Fibroblast of lung (primary cell): ENCODE measurements around the gene BCAR3.

Source experiments
- EZH2 ChIP-seq: IDR thresholded peaks from 2 replicates; pipeline ENCODE4 v1.5.1; 2012; ENCODE audit warnings: low read length, control low read depth, mild to moderate bottlenecking; ENCODE audit errors: missing control alignments
- TF ChIP-seq, protein P1 (sequence below), 2 donors: IDR thresholded peaks in 1 of 2; conservative IDR thresholded peaks in 1 of 2; 1 replicate in 1 of 2; 2 replicates in 1 of 2; pipeline ENCODE4 v1.5.1; 2011 to 2012; ENCODE audit warnings: low read length in 2 of 2, control low read depth in 1 of 2, inconsistent platforms in 1 of 2, low read depth in 1 of 2, mild to moderate bottlenecking in 1 of 2

DNA sequence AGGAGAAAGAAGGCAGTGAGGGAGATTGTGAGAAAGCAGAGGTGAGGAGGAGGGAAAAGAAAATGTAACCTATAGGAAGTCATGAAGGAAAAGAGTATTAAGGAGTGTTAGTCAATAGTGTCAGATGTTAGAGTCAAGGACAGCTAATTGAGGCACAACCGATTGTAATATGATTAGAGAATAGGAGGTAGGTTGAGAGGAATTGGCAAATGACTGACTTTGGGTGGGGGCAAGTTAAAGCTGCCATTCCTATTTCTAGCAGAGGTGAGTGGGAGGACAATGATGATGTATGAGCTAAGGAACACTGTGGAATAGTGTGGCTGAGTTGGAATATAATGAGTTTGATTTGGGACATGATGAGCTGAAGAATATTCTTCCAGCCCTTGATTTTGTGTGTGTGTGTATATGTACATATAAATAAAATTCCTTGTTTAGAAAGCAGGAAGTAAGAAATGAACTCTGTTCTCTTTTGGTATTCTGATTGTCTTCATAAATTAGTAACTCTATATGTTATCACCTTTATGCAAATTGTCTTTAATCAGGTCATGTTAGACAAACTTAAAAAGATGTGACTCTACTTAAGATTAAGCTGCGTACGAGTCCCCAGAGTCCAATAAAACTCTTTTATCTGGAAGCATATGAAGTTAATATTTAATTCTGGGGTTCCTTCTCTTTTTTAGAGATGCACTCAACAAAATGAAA, 135.3 kb downstream of the BCAR3 start:
- TF ChIP-seq, protein P1, sequence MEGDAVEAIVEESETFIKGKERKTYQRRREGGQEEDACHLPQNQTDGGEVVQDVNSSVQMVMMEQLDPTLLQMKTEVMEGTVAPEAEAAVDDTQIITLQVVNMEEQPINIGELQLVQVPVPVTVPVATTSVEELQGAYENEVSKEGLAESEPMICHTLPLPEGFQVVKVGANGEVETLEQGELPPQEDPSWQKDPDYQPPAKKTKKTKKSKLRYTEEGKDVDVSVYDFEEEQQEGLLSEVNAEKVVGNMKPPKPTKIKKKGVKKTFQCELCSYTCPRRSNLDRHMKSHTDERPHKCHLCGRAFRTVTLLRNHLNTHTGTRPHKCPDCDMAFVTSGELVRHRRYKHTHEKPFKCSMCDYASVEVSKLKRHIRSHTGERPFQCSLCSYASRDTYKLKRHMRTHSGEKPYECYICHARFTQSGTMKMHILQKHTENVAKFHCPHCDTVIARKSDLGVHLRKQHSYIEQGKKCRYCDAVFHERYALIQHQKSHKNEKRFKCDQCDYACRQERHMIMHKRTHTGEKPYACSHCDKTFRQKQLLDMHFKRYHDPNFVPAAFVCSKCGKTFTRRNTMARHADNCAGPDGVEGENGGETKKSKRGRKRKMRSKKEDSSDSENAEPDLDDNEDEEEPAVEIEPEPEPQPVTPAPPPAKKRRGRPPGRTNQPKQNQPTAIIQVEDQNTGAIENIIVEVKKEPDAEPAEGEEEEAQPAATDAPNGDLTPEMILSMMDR (conservative IDR thresholded peaks at IDR 0.05 in 1 of 2, IDR thresholded peaks at IDR 0.05 in 1 of 2; ENCODE audit: low read depth in 1 of 2, low read length in 2 of 2) = no peak
- no peak for TF ChIP-seq EZH2
